AG10803 (cell line): ENCODE measurements around the gene CCDC85A.
A peak's percentile ranks its signal among the peaks of the same experiment; 100 is the strongest.

Experiments
- DNase-seq: peaks from one replicate; pipeline ENCODE4 v3.0.0; 2010; ENCODE audit warnings: low read depth
- H3K4me3 ChIP-seq: 2 replicates; pipeline ENCODE4 v1.5.1; 2011; ENCODE audit warnings: mild to moderate bottlenecking, low read length, control low read depth
- CTCF ChIP-seq: conservative IDR thresholded peaks from 2 replicates; pipeline ENCODE4 v1.5.1; 2011; ENCODE audit warnings: mild to moderate bottlenecking, low read length, control low read depth, inconsistent platforms

CCDC85A gene

GRCh38 chr2:56195563-56195962, 11.8 kb downstream of the CCDC85A start:
- no peak overlapping the region for H3K4me3 ChIP-seq
- peak; percentile 45 for DNase-seq
- TF ChIP-seq CTCF: no peak

- no peak for TF ChIP-seq CTCF
- no peak for DNase-seq
- H3K4me3 ChIP-seq: no peak overlapping the region
Observed at GRCh38 chr2:56197816-56198215, 14.0 kb downstream of the CCDC85A start.

- TF ChIP-seq CTCF: no peak
- DNase-seq: no peak
- no peak overlapping the region for H3K4me3 ChIP-seq
Observed at GRCh38 chr2:56198936-56199335, 15.1 kb downstream of the CCDC85A start.

GRCh38 chr2:56199492-56199891, 15.7 kb downstream of the CCDC85A start:
- TF ChIP-seq CTCF: no peak
- no peak overlapping the region for H3K4me3 ChIP-seq
- peak; percentile 88 for DNase-seq

GRCh38 chr2:56202381-56203121, 18.8 kb downstream of the CCDC85A start:
- DNase-seq: no peak
- no peak for TF ChIP-seq CTCF
- no peak overlapping the region for H3K4me3 ChIP-seq

- H3K4me3 ChIP-seq: no peak overlapping the region
- no peak for DNase-seq
- TF ChIP-seq CTCF: no peak
Observed at GRCh38 chr2:56204556-56204955, 20.8 kb downstream of the CCDC85A start.

GRCh38 chr2:56206250-56206649, 22.5 kb downstream of the CCDC85A start:
- H3K4me3 ChIP-seq: no peak overlapping the region
- TF ChIP-seq CTCF: no peak
- DNase-seq: no peak
